Neural progenitor cell (in vitro differentiated cells): Measurements from ENCODE around the gene MMP20. TPM values are rescaled to one million over a fixed set of nuclear protein-coding genes. Genes with fewer than 3 reads are reported as not detected.

Experiments used
- DNase-seq: peaks from one replicate; pipeline ENCODE4 v3.0.0-alpha.2; 2016; ENCODE audit warnings: low spot score
- H2AFZ ChIP-seq: fragments of 200-600 bp; sonication (generic); replicated peaks from 2 replicates; pipeline ENCODE4 v1.6.1; 2016; ENCODE audit warnings: antibody characterized with exemption
- H3F3A ChIP-seq: fragments of 200-600 bp; sonication (generic); 2 replicates; pipeline ENCODE4 v1.6.1; 2016; ENCODE audit warnings: antibody characterized with exemption, low read depth
- H3K27ac ChIP-seq: fragments of 200-600 bp; sonication (generic); 2 replicates; pipeline ENCODE4 v1.5.1; 2016; ENCODE audit warnings: mild to moderate bottlenecking
- H3K27me3 ChIP-seq: fragments of 200-600 bp; sonication (generic); 2 replicates; pipeline ENCODE4 v1.6.1; 2016; ENCODE audit warnings: mild to moderate bottlenecking, moderate library complexity
- H3K36me3 ChIP-seq: fragments of 200-600 bp; sonication (generic); 2 replicates; pipeline ENCODE4 v1.5.1; 2016
- H3K4me1 ChIP-seq: fragments of 200-600 bp; sonication (generic); 2 replicates; pipeline ENCODE4 v1.6.1; 2016; ENCODE audit warnings: mixed run types
- H3K4me2 ChIP-seq: fragments of 200-600 bp; sonication (generic); 2 replicates; pipeline ENCODE4 v1.6.1; 2016
- H3K4me3 ChIP-seq: fragments of 200-600 bp; sonication (generic); 2 replicates; pipeline ENCODE4 v1.5.1; 2016
- H3K79me2 ChIP-seq: fragments of 200-600 bp; sonication (generic); 2 replicates; pipeline ENCODE4 v1.6.1; 2016; ENCODE audit warnings: low read depth
- H3K9ac ChIP-seq: fragments of 200-600 bp; sonication (generic); 2 replicates; pipeline ENCODE4 v1.6.1; 2016
- H3K9me3 ChIP-seq: fragments of 200-600 bp; sonication (generic); 2 replicates; pipeline ENCODE4 v1.5.1; 2016; ENCODE audit warnings: low read depth
- H4K20me1 ChIP-seq: fragments of 200-600 bp; sonication (generic); 2 replicates; pipeline ENCODE4 v1.6.1; 2016; ENCODE audit warnings: low read depth
- H3K27ac Mint-ChIP-seq: 3 replicates; pipeline ENCODE4 v1.8.0; 2021; ENCODE audit warnings: mixed read lengths
- H3K27me3 Mint-ChIP-seq: 2 replicates; pipeline ENCODE4 v1.8.0; 2022; ENCODE audit warnings: low read depth, mild to moderate bottlenecking, inconsistent platforms, moderate library complexity, mixed read lengths; ENCODE audit not compliant: insufficient read depth
- H3K36me3 Mint-ChIP-seq: 3 replicates; pipeline ENCODE4 v1.8.0; 2021; ENCODE audit warnings: mixed read lengths
- H3K4me1 Mint-ChIP-seq: 3 replicates; pipeline ENCODE4 v1.8.0; 2021; ENCODE audit warnings: mixed read lengths
- H3K4me3 Mint-ChIP-seq: 3 replicates; pipeline ENCODE4 v1.8.0; 2021; ENCODE audit warnings: mild to moderate bottlenecking, moderate library complexity, mixed read lengths
- H3K9me3 Mint-ChIP-seq: 3 replicates; pipeline ENCODE4 v1.8.0; 2020; ENCODE audit warnings: mixed read lengths
- EZH2 ChIP-seq: fragments of 200-600 bp; sonication (generic); IDR thresholded peaks from 2 replicates; pipeline ENCODE4 v1.6.1; 2017; ENCODE audit warnings: antibody characterized with exemption, mild to moderate bottlenecking, moderate library complexity
- EZH2phosphoT487 ChIP-seq: fragments of 200-600 bp; sonication (generic); IDR thresholded peaks from 2 replicates; pipeline ENCODE4 v1.6.1; 2017; ENCODE audit warnings: antibody characterized with exemption
- total RNA-seq: library from RNA; depleted of rRNA; stranded (reverse); fragments of >200 nt; gene quantifications from 2 replicates; pipeline ENCODE4 v1.2.3, GENCODE V29; 2015; ENCODE audit warnings: low replicate concordance
- TF ChIP-seq, protein P1 (sequence below): fragments of 200-600 bp; sonication (generic); IDR thresholded peaks from 2 replicates; pipeline ENCODE4 v1.5.1; 2017; ENCODE audit warnings: antibody characterized with exemption, mild to moderate bottlenecking

Gene MMP20
- total RNA-seq, 1 donor from 2014 or later = not detected

GRCh38 chr11:102534261-102534872 is 90.8 kb downstream of the MMP20 start:
- Mint-ChIP-seq H3K9me3 (no peaks in the 10 kb centered on the region), H3K4me3 (no peak overlapping the region), H3K27me3 (no peaks in the 10 kb centered on the region), H3K4me1 (no peaks in the 10 kb centered on the region), H3K27ac (no peak overlapping the region), H3K36me3 (no peaks in the 10 kb centered on the region)
- Histone ChIP-seq H3K4me3 (no peak overlapping the region), H3F3A (no peaks in the 10 kb centered on the region), H4K20me1 (no peaks in the 10 kb centered on the region), H3K27me3 (no peaks in the 10 kb centered on the region), H2AFZ (no peak overlapping the region), H3K36me3 (no peaks in the 10 kb centered on the region), H3K27ac (no peak overlapping the region), H3K4me2 (no peak overlapping the region), H3K9me3 (no peaks in the 10 kb centered on the region), H3K4me1 (peaks cover 8% of the 10 kb centered on the region), H3K79me2 (no peaks in the 10 kb centered on the region), H3K9ac (no peak overlapping the region)
- TF ChIP-seq, protein P1, sequence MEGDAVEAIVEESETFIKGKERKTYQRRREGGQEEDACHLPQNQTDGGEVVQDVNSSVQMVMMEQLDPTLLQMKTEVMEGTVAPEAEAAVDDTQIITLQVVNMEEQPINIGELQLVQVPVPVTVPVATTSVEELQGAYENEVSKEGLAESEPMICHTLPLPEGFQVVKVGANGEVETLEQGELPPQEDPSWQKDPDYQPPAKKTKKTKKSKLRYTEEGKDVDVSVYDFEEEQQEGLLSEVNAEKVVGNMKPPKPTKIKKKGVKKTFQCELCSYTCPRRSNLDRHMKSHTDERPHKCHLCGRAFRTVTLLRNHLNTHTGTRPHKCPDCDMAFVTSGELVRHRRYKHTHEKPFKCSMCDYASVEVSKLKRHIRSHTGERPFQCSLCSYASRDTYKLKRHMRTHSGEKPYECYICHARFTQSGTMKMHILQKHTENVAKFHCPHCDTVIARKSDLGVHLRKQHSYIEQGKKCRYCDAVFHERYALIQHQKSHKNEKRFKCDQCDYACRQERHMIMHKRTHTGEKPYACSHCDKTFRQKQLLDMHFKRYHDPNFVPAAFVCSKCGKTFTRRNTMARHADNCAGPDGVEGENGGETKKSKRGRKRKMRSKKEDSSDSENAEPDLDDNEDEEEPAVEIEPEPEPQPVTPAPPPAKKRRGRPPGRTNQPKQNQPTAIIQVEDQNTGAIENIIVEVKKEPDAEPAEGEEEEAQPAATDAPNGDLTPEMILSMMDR = no peak
- no peak for TF ChIP-seq EZH2phosphoT487
- DNase-seq = no peak

- no peaks in the 10 kb centered on the region for H3K4me1 ChIP-seq
- H3K4me2 ChIP-seq = no peak within 1 kb of the TSS
- no peaks in the 10 kb centered on the region for H3K9me3 ChIP-seq
- no peak for TF ChIP-seq EZH2
- TF ChIP-seq EZH2phosphoT487 = no peak
- TF ChIP-seq, protein P1 = no peak
- no peaks in the 10 kb centered on the region for H3K36me3 Mint-ChIP-seq
- no peak for DNase-seq
- H3K4me1 Mint-ChIP-seq = no peaks in the 10 kb centered on the region
- no peak within 1 kb of the TSS for H3K4me3 ChIP-seq
- H3K27me3 ChIP-seq = no peaks in the 10 kb centered on the region
- no peak within 1 kb of the TSS for H3K9ac ChIP-seq
- H3K27ac ChIP-seq = no peak within 1 kb of the TSS
- H3K27ac Mint-ChIP-seq = no peak within 1 kb of the TSS
- H3K9me3 Mint-ChIP-seq = no peaks in the 10 kb centered on the region
- no peak within 1 kb of the TSS for H3K4me3 Mint-ChIP-seq
- H2AFZ ChIP-seq = peak within 1 kb of the TSS; percentile 39
- H3K27me3 Mint-ChIP-seq = no peaks in the 10 kb centered on the region
- no peaks in the 10 kb centered on the region for H4K20me1 ChIP-seq
- no peaks in the 10 kb centered on the region for H3K36me3 ChIP-seq
- no peaks in the 10 kb centered on the region for H3F3A ChIP-seq
- no peaks in the 10 kb centered on the region for H3K79me2 ChIP-seq
Measured at GRCh38 chr11:102530558-102530957, 94.6 kb downstream of the MMP20 start, which contains the start of gene MMP7. MMP7 (minus strand) TSS chr11:102530747; CDS start chr11:102530700, 47 bp downstream.

DNA sequence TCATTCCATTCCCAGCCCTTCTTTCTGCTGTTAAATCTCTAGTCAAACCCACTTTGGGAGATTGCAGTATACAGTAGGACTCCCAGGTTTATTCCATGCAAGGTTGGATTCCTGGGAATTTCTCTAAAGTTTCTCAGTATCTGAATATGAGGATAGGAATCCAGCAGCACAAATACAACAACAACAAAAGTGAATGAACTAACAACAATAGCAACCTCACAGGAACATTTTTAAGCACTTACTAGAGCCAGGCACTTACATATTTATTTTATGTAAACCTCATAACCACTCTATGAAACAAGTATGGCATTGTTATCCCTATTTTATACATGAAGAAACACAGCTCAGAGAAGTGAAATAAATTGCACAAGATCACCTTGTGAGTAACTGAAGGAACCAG is 96.5 kb downstream of the MMP20 start:
- H3K27me3 Mint-ChIP-seq = peaks cover 2% of the 10 kb centered on the region
- no peaks in the 10 kb centered on the region for H3K27me3 ChIP-seq
- H3K27ac ChIP-seq = no peak overlapping the region
- H4K20me1 ChIP-seq = no peaks in the 10 kb centered on the region
- DNase-seq = no peak
- H3F3A ChIP-seq = no peaks in the 10 kb centered on the region
- no peak overlapping the region for H2AFZ ChIP-seq
- H3K27ac Mint-ChIP-seq = no peak overlapping the region
- H3K36me3 Mint-ChIP-seq = no peaks in the 10 kb centered on the region
- H3K4me3 Mint-ChIP-seq = no peak overlapping the region
- no peaks in the 10 kb centered on the region for H3K79me2 ChIP-seq
- no peaks in the 10 kb centered on the region for H3K36me3 ChIP-seq
- H3K9me3 Mint-ChIP-seq = no peaks in the 10 kb centered on the region
- no peaks in the 10 kb centered on the region for H3K4me1 Mint-ChIP-seq
- no peaks in the 10 kb centered on the region for H3K9me3 ChIP-seq
- H3K4me3 ChIP-seq = no peak overlapping the region
- no peak for TF ChIP-seq EZH2
- TF ChIP-seq, protein P1 = no peak
- H3K4me2 ChIP-seq = no peak overlapping the region
- no peaks in the 10 kb centered on the region for H3K4me1 ChIP-seq
- H3K9ac ChIP-seq = no peak overlapping the region
